Stromal cell of bone marrow (primary cell): ENCODE results near the gene STK32A.
A peak's percentile ranks its signal among the peaks of the same experiment; 100 is the strongest.
"Not testable (repeated sequence)": the region's sequence is repeated elsewhere in the genome, so short reads cannot be mapped to it uniquely, and the experiment has no call there.

Experiments used
- DNase-seq: peaks from one replicate; pipeline ENCODE4 v3.0.0-alpha.2; 2012; ENCODE audit warnings: low read depth

STK32A gene

GRCh38 chr5:147234825-147235635 is at the start of gene STK32A:
TSS of gene STK32A (plus strand) at chr5:147235026. CDS start at chr5:147239635, 4,609 bp downstream.
- no peak for DNase-seq

- no peak for DNase-seq
Observed at GRCh38 chr5:147187099-147187540, 47.7 kb upstream of the STK32A start.

- peak; percentile 42 for DNase-seq
Observed at GRCh38 chr5:147188200-147189108, 46.4 kb upstream of the STK32A start.

GRCh38 chr5:147189109-147189424 is 45.8 kb upstream of the STK32A start:
- DNase-seq: no peak

GRCh38 chr5:147190331-147190730 is 44.5 kb upstream of the STK32A start:
- no peak for DNase-seq

GRCh38 chr5:147193123-147193522 is 41.7 kb upstream of the STK32A start:
- no peak for DNase-seq

- DNase-seq: no peak
Observed at GRCh38 chr5:147200004-147200403, 34.8 kb upstream of the STK32A start.

- DNase-seq: no peak
Observed at GRCh38 chr5:147203213-147203612, 31.6 kb upstream of the STK32A start.

GRCh38 chr5:147204576-147204975 is 30.2 kb upstream of the STK32A start:
- no peak for DNase-seq

- DNase-seq: peak; percentile 27
Observed at GRCh38 chr5:147208134-147208533, 26.7 kb upstream of the STK32A start.

GRCh38 chr5:147216552-147217154 is 18.2 kb upstream of the STK32A start:
- DNase-seq: no peak

GRCh38 chr5:147223343-147223742 is 11.5 kb upstream of the STK32A start:
- DNase-seq: no peak

- peak; percentile 37 for DNase-seq
Observed at GRCh38 chr5:147223948-147224791, 10.7 kb upstream of the STK32A start.

- DNase-seq: no peak
Observed at GRCh38 chr5:147225938-147226337, 8.9 kb upstream of the STK32A start.

GRCh38 chr5:147226512-147226911 is 8.3 kb upstream of the STK32A start:
- DNase-seq: no peak

- no peak for DNase-seq
Observed at GRCh38 chr5:147234239-147234824, 494 bp upstream of the STK32A start.

- no peak for DNase-seq
Observed at GRCh38 chr5:147240266-147240985, 5.6 kb downstream of the STK32A start.

- not testable (repeated sequence) for DNase-seq
Observed at GRCh38 chr5:147243238-147243637, 8.4 kb downstream of the STK32A start.

- DNase-seq: no peak
Observed at GRCh38 chr5:147245381-147246165, 10.7 kb downstream of the STK32A start.

- DNase-seq: no peak
Observed at GRCh38 chr5:147248561-147248960, 13.7 kb downstream of the STK32A start.
